Measurements from ENCODE around the gene VPS33A.

Gene VPS33A

DNA sequence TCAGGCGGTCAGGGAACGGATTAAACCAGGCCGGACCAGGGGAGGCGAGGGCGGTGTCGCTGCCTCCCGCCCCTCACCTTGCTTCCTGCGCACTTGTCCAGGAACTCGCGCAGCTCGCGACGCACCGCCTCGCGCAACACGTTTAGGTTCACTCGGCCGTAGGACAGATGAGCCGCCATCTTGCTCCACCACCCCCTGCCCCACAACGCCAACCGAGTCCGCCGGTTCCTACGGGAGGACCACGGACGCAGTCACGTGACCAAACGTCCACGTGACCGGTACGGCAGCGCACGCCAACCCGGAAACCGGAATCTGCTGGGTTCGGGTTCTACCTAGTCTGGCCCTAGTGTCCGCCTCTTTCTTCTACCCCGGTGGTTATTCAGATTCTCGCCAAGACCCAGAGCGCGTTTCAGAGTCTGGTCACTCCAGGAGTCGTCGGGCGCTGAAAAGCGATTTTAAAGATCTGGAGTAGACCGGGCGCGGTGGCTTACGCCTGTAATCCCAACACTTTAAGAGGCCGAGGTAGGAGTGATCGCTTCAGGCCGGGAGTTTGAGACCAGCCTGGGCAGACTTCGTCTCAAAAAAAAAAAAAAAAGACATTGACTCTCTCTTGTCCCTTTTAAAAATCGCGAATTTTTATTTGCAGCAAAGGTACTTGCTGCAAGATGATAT is at the start of gene VPS33A:
TSS of gene VPS33A (minus strand) at position 265 of the 672 bp plus-strand sequence. CDS start at position 179, 86 bp downstream.
- H4K20me1 ChIP-seq: peaks cover 0 to 4% (median 0%) of the 10 kb centered on the region in 11 experiments; a peak in 1 of 22 replicates
- no peaks in the 10 kb centered on the region for H3K27me3 ChIP-seq
- H3K4me2 ChIP-seq: peak within 1 kb of the TSS; percentile 83 to 97 (median 87)
- H3K36me3 ChIP-seq: peaks cover 30 to 46% (median 38%) of the 10 kb centered on the region in 11 experiments
- H3K4me1 ChIP-seq: peaks cover 18 to 23% (median 20%) of the 10 kb centered on the region in 10 experiments
- H3K9ac ChIP-seq: peak within 1 kb of the TSS; percentile 82 to 94 (median 89)
- TF ChIP-seq Cebpa-rat (IDR thresholded peaks at IDR 0.05): no peak
- peak within 1 kb of the TSS; percentile 76 to 98 (median 88) for H3K4me3 ChIP-seq
- H3K27ac ChIP-seq: peak within 1 kb of the TSS; percentile 78 to 91 (median 83)
- H3K9me3 ChIP-seq (replicated peaks in 1 of 11): no peaks in the 10 kb centered on the region

DNA sequence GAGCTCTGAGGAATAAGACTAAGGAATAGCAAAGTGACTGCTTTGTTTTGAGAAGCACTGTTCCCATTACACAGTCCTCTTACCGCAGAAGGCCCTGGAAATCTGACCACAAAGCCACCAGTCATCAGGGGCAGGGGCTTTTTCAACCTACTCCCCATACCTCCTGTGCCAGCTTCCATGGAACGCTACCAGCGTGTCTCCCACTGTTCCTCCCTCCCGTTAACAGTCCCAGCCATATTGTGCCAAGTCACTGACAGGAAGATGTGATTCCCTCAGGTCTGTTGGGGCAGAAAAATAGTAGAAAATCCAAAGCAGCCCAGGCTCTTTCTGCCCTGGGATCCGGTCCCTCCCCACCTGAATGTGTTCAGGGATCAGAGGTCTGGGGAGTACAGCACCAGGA is 46.6 kb upstream of the VPS33A start:
- Histone ChIP-seq H3K27ac (peak overlapping the region in 10 of 11 experiments; percentile 14 to 87 (median 72); a peak in 20 of 22 replicates), H3K27me3 (no peaks in the 10 kb centered on the region), H3K9me3 (replicated peaks in 1 of 11) (no peaks in the 10 kb centered on the region), H3K4me2 (peak overlapping the region; percentile 55 to 98 (median 80)), H3K4me3 (no peak overlapping the region), H4K20me1 (peaks cover 0 to 4% (median 0%) of the 10 kb centered on the region in 11 experiments; a peak in 1 of 22 replicates), H3K4me1 (peaks cover 39 to 75% (median 64%) of the 10 kb centered on the region in 10 experiments), H3K36me3 (peaks cover 22 to 69% (median 41%) of the 10 kb centered on the region in 11 experiments), H3K9ac (peak overlapping the region; percentile 17 to 75 (median 48); a peak in 18 of 22 replicates)
- TF ChIP-seq Cebpa-rat (IDR thresholded peaks at IDR 0.05): no peak

DNA sequence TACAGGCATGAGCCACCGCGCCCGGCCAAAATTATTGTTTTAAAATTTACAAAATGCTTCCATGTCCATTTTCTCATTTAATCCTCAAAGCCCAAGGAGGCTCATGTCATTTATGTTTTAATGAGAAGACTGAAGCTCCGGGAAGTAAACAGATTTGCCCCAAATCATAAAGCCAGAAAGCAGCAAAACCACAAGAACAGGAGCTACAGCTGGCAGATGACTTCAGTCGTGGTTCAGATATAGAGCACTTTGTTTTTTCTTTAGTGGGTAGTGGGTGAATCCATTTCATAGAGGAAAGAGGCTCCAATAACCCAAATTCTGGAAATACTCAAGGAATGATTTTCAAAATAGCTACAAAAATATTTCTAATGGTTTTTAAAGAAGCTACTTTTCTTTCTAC is 45.4 kb upstream of the VPS33A start:
- Histone ChIP-seq H3K36me3 (peaks cover 11 to 68% (median 30%) of the 10 kb centered on the region in 11 experiments), H3K27me3 (no peaks in the 10 kb centered on the region), H4K20me1 (peaks cover 0 to 4% (median 0%) of the 10 kb centered on the region in 11 experiments; a peak in 1 of 22 replicates), H3K9me3 (replicated peaks in 1 of 11) (no peaks in the 10 kb centered on the region), H3K4me3 (peak overlapping the region in 4 of 10 experiments; percentile 29 to 39 (median 37); a peak in 4 of 20 replicates), H3K4me1 (peaks cover 39 to 88% (median 75%) of the 10 kb centered on the region in 10 experiments), H3K4me2 (peak overlapping the region; percentile 55 to 98 (median 78)), H3K27ac (peak overlapping the region in 10 of 11 experiments; percentile 36 to 87 (median 72); a peak in 18 of 22 replicates), H3K9ac (peak overlapping the region; percentile 6 to 75 (median 55); a peak in 18 of 22 replicates)
- TF ChIP-seq Cebpa-rat (IDR thresholded peaks at IDR 0.05): no peak

DNA sequence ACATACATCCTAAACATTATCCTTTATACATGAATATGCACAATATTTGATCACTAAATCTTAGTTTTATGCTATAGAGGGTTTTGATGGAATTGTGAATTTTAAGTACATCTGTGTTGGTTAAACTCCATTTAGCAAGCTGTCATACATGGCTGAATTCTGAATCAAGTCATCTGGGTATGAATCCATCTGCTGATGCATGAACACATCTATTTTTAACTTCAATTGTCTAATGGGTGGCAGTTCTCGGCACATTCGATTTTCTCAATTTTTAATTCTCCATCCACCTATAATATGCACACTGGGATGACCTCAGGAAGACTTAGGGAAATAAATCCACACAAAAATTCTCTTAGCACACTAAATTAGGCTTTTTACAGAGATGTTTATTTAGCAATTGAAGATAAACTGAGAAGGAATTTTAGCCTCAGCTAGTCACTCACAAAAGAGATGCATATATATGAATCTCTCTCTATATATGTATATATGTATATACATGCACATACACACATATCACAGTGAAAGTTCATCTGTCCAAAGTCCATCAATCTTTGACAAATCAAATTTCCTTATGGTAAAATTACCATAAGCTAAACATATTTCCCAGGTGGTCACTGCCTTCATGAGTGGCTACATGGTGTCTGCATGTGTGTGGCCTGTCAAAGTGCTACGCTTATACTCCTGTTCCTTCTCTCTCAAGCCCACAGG is 44.5 kb upstream of the VPS33A start:
- Histone ChIP-seq H3K9me3 (replicated peaks in 1 of 11) (no peaks in the 10 kb centered on the region), H3K27me3 (no peaks in the 10 kb centered on the region), H3K4me2 (peak overlapping the region; percentile 55 to 98 (median 78)), H3K9ac (peak overlapping the region in 8 of 11 experiments; percentile 47 to 75 (median 56); a peak in 15 of 22 replicates), H3K4me3 (peak overlapping the region in 4 of 10 experiments; percentile 35 to 47 (median 38); a peak in 5 of 20 replicates), H3K4me1 (peaks cover 39 to 97% (median 81%) of the 10 kb centered on the region in 10 experiments), H3K36me3 (peaks cover 2 to 68% (median 27%) of the 10 kb centered on the region in 11 experiments), H3K27ac (peak overlapping the region in 8 of 11 experiments; percentile 66 to 87 (median 76); a peak in 17 of 22 replicates), H4K20me1 (peaks cover 0 to 4% (median 0%) of the 10 kb centered on the region in 11 experiments; a peak in 1 of 22 replicates)
- TF ChIP-seq Cebpa-rat (IDR thresholded peaks at IDR 0.05): no peak

DNA sequence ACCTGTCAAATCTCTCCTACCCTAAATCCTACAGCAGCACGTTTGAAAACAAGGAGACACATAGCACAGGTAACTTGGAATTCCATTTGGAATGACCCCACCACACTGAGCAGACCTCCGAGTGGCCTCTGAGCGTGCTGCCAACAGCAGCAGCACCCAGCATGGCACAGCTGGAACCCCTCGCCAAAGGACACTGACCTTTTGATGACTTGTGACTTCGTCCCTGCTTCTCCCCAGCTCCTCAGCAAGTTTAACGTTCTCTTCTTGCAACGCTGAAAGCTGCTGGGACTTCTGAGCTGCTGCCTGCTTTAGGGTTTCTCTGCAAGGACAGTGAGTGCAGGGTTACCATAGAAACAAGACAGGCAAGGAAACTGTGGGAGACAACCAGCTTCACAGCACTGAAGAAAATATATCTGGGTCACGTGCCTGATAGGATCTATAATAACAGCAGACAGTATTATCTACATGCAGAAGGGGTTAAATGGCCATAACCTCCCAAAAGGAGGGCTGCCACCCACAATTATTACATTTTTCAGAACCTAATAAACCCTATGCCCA is 43.3 kb upstream of the VPS33A start:
- Histone ChIP-seq H3K4me3 (peak overlapping the region in 4 of 10 experiments; percentile 37 to 60 (median 48); a peak in 6 of 20 replicates), H3K9ac (peak overlapping the region in 8 of 11 experiments; percentile 3 to 77 (median 47); a peak in 13 of 22 replicates), H3K4me1 (peaks cover 39 to 100% (median 91%) of the 10 kb centered on the region in 10 experiments), H3K36me3 (peaks cover 0 to 68% (median 27%) of the 10 kb centered on the region in 11 experiments; a peak in 18 of 22 replicates), H3K4me2 (peak overlapping the region; percentile 6 to 98 (median 78); a peak in 20 of 22 replicates), H3K27ac (peak overlapping the region in 7 of 11 experiments; percentile 34 to 87 (median 78); a peak in 13 of 22 replicates), H4K20me1 (peaks cover 0 to 4% (median 0%) of the 10 kb centered on the region in 11 experiments; a peak in 1 of 22 replicates), H3K27me3 (no peaks in the 10 kb centered on the region), H3K9me3 (replicated peaks in 1 of 11) (no peaks in the 10 kb centered on the region)
- no peak for TF ChIP-seq Cebpa-rat (IDR thresholded peaks at IDR 0.05)

DNA sequence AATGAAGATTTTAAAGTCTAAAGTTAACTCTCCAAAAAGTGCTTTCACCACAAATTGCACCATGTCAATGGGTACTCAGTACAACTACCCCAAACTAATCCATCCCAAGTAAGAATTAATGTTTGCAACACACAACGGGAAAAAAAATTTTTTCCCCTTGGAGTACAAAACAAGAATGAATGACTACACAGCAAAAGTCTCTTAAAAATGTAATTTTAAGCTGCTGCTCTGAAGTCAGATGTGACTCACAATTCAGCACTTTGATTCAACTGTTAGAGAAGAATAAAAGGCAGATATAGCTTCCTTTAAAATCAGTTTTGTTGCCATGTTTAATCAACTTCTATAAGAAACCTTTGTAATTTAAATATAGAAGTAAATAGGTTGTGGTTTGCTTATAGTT is 42.5 kb upstream of the VPS33A start:
- Histone ChIP-seq H3K27ac (peak overlapping the region in 6 of 11 experiments; percentile 9 to 87 (median 44); a peak in 6 of 22 replicates), H3K4me1 (peaks cover 40 to 100% (median 95%) of the 10 kb centered on the region in 10 experiments), H3K9me3 (replicated peaks in 1 of 11) (no peaks in the 10 kb centered on the region), H3K4me2 (peak overlapping the region in 10 of 11 experiments; percentile 7 to 98 (median 80); a peak in 18 of 22 replicates), H3K27me3 (no peaks in the 10 kb centered on the region), H3K9ac (peak overlapping the region in 2 of 11 experiments; percentile 68 to 75; a peak in 4 of 22 replicates), H3K36me3 (peaks cover 0 to 67% (median 19%) of the 10 kb centered on the region in 11 experiments; a peak in 17 of 22 replicates), H3K4me3 (peak overlapping the region in 3 of 10 experiments; percentile 5 to 60 (median 47); a peak in 3 of 20 replicates), H4K20me1 (peaks cover 0 to 4% (median 0%) of the 10 kb centered on the region in 11 experiments; a peak in 1 of 22 replicates)
- TF ChIP-seq Cebpa-rat (IDR thresholded peaks at IDR 0.05): no peak

DNA sequence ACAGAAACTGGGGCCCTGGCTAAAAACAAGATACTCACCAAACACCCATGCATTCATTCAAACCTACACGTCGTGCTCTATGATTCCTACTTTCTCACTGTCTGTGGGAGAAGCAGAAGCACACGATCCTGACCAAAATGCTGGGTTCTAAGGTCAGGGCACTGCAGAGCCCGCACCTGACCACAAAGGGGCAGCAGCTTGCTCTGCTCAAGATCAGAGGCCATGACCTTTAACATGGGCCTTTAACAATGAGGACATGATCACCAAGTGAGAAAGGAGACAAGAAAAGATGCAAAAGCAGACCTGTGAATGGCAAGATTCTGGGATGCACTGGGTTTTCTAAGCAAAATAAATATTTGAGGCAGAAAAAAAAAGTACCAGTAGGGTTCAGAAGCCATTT is 40.1 kb upstream of the VPS33A start:
- peaks cover 8 to 85% (median 32%) of the 10 kb centered on the region in 11 experiments; a peak in 19 of 22 replicates for H3K36me3 ChIP-seq
- H3K4me3 ChIP-seq: no peak overlapping the region
- H3K27ac ChIP-seq: no peak overlapping the region
- no peak overlapping the region for H3K9ac ChIP-seq
- no peaks in the 10 kb centered on the region for H3K9me3 ChIP-seq (replicated peaks in 1 of 11)
- peaks cover 0 to 2% (median 0%) of the 10 kb centered on the region in 11 experiments; a peak in 1 of 22 replicates for H4K20me1 ChIP-seq
- H3K27me3 ChIP-seq: no peaks in the 10 kb centered on the region
- peak overlapping the region in 5 of 11 experiments; percentile 83 to 98 (median 87); a peak in 8 of 22 replicates for H3K4me2 ChIP-seq
- TF ChIP-seq Cebpa-rat (IDR thresholded peaks at IDR 0.05): no peak
- H3K4me1 ChIP-seq: peaks cover 32 to 91% (median 88%) of the 10 kb centered on the region in 10 experiments

DNA sequence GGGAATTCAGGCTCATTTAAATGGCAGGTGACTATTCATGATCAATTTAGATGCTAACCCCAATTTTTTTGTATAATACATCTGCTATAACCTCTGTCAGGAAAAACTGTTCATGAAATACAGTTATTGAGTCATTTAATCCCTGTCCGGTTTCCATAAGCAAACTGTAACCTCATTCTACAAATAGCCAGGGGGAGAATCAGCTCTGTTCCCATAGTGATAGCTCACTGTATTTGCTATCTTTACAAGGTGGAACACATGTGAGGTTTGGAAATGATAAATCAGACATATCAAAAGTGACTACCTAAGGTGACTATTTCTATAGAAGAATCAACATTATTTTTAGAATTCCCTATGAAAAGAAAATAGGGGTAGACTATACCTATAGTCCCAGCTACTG is 38.6 kb upstream of the VPS33A start:
- H3K9ac ChIP-seq: no peak overlapping the region
- peaks cover 17 to 85% (median 73%) of the 10 kb centered on the region in 10 experiments for H3K4me1 ChIP-seq
- H3K4me2 ChIP-seq: peak overlapping the region in 7 of 11 experiments; percentile 67 to 98 (median 80); a peak in 12 of 22 replicates
- H4K20me1 ChIP-seq: no peaks in the 10 kb centered on the region
- H3K27ac ChIP-seq: no peak overlapping the region
- H3K27me3 ChIP-seq: no peaks in the 10 kb centered on the region
- TF ChIP-seq Cebpa-rat (IDR thresholded peaks at IDR 0.05): no peak
- H3K9me3 ChIP-seq (replicated peaks in 1 of 11): no peaks in the 10 kb centered on the region
- H3K4me3 ChIP-seq: no peak overlapping the region
- H3K36me3 ChIP-seq: peaks cover 11 to 100% (median 36%) of the 10 kb centered on the region in 11 experiments; a peak in 20 of 22 replicates

All from BLaER1 treated with 17β-estradiol and CSF1 and Interleukin-3, amounts not matched to agents 10 nM and 100 nM (cell line).